CD4-positive, alpha-beta T cell treated with Interleukin-17A for 1 hour (primary cell): Measurements from ENCODE around the gene VGLL4.

ENCODE experiments used
- DNase-seq: peaks from one replicate; pipeline ENCODE4 v3.0.0-alpha.2; 2020

VGLL4 gene

GRCh38 chr3:11563159-11563864 is 80.4 kb downstream of the VGLL4 start:
- DNase-seq: no peak

- no peak for DNase-seq
Measured at GRCh38 chr3:11562277-11562881, 81.3 kb downstream of the VGLL4 start.

DNA sequence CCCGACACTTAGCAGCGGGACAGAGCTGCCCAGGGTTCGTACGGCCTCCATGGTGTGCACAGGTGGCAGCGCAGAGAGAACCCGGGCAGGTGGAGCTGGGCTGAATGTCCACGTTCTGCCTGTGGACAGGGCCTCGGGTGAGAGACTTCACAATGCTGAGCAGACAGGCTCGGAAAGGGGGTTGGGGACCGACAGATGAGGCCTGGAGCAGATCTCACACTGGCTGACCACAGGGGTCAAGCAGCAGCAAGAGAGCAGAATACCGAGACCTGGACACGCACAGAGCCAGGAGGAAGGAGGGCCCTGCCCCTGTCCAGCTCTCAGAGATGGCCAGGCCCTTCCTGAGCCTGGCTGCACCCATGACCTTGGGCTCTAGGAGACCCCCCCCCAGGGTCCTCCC is 83.0 kb downstream of the VGLL4 start:
- DNase-seq: no peak

GRCh38 chr3:11559816-11560633 is 83.7 kb downstream of the VGLL4 start:
- no peak for DNase-seq

GRCh38 chr3:11558918-11559815 is 84.5 kb downstream of the VGLL4 start:
- DNase-seq: no peak

DNA sequence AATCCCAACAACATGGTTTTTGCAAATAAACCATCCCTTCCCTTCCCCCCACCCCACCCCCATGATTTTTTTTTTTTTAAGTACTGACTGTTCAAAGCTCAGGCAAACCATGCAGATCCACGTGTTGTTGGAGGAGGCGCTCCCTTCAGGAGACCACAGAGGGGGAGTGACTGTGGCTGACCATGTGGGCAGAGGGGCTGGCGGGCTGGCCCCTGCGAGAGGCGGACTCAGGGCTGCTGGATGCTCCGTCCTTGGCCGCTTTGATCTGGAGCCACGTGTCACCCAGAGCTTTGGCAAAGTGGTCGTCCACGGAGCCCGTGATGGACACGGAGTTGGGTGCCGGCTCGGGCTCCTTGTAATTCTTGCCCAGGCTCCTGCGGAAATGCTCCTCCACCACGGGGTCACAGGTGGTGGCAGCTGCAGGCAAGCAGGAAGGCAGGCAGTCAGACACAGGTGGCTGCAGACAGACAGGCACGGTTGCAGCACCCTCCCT is 85.3 kb downstream of the VGLL4 start:
- DNase-seq: no peak

GRCh38 chr3:11558002-11558401 is 85.7 kb downstream of the VGLL4 start:
- DNase-seq: no peak

DNA sequence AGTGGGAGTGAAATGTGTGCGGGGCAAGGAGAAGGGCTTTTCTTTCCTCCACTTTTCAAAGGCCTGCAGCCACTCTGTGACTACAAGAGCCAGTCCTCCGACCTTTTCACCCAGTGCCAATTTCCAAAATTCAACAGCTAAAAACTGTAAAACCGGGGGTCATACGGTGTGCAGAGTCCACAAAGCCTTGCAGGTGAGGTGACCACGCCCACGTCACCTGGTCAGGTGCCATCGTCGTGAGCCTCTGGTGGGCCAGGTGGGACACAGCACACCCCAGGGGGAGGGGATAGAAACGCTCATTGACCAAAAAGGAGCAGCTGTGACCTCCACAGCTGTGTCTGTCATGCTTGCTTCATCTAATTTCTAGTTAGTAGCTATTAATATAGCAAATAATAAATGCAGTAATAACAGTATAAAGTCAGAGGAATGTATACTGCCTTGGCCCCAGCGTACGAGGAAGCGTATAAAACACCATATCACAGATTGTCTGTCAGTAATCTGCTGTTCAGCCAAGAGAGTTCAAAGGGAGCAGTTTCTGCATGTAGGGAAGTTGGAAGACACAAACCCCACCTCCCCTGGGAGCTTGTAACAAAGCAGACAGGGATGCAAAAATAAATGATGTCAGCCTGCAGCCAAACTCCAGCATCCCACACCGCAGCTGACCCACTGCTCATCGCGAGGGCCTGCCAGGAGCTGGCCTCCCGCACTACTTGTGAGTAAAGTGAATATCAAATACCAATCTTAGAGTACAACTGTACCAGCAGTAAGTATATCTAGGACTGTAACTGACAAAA is 86.7 kb downstream of the VGLL4 start:
- no peak for DNase-seq

- DNase-seq: no peak
Measured at GRCh38 chr3:11555881-11556633, 87.7 kb downstream of the VGLL4 start.

- no peak for DNase-seq
Measured at GRCh38 chr3:11555211-11555782, 88.4 kb downstream of the VGLL4 start.

DNA sequence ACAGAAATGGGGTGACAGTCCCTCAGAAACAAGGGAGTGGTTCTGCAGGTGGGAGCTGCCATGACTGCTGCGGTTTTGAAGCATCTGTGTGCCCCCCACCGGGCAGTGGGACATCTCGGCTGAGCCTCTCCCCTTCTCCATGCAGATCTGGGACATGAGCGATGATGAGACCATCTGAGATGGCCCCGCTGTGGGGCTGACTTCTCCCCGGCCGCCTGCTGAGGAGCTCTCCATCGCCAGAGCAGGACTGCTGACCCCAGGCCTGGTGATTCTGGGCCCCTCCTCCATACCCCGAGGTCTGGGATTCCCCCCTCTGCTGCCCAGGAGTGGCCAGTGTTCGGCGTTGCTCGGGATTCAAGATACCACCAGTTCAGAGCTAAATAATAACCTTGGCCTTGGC is 89.0 kb downstream of the VGLL4 start:
- no peak for DNase-seq

- no peak for DNase-seq
Measured at GRCh38 chr3:11554236-11554610, 89.5 kb downstream of the VGLL4 start.

- DNase-seq: no peak
Measured at GRCh38 chr3:11553436-11554235, 90.1 kb downstream of the VGLL4 start.

- DNase-seq: no peak
Measured at GRCh38 chr3:11552289-11553264, 91.1 kb downstream of the VGLL4 start.

DNA sequence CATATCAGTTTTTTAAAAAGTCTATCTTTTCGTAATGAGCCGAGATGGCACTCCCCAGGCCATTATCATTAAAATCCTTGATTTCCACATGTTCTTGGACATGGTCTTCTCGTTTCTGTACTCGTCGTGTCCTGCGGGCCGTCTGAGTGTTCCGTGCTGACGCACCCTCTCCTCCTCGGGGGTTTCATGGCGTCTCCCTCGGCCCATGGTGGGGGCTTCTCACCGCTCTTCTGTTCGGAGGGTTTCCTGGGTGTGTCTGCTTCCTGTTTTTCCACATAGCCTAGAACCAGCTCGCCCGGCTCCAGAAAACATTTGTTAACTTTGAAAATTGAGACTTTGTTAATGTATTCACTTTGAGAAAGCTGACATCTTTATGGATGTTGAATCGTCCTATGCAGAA is 92.7 kb downstream of the VGLL4 start:
- no peak for DNase-seq

GRCh38 chr3:11549580-11550140 is 94.1 kb downstream of the VGLL4 start:
- no peak for DNase-seq

DNA sequence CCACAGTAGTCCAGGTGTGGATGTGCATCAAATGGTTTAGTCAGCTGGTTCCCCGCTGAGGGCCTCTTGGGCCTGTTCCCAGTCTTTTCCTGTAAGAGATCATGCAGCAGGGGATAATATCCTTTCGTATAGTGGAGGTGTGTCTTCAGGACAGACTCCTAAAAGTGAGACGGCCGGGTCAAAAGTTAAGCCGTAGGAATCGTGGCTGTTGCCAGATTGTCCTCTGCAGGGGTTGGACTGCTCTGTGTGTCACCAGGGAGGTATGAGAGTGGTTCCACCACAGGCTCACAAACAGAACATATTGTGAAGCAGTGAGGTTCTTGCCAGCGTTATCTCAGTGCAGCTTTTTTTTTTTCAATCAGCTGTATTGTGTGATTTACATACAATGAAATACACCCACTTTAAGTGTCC is 95.0 kb downstream of the VGLL4 start:
- DNase-seq: no peak

DNA sequence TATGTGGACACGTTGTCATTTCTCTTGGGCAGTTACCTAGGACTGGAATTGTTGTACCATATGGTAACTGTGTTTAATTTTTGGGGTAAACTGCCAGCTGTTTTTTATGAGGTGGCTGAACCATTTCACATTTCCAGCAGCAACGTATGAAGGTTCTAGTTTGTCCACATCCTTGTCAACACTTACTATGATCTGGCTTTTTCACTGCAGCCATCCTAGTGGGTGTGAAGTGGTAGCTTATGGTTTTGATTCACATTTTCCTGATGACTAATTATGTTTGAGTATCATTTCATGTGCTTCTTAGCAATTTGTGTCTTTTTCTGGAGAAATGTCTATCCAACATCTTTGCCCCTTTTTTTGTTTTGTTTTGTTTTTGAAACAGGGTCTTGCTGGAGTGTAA is 96.2 kb downstream of the VGLL4 start:
- DNase-seq: no peak
